Neural progenitor cell (in vitro differentiated cells): ENCODE measurements around the gene KRT2.

Experiments
- EZH2 ChIP-seq: fragments of 200-600 bp; sonication (generic); IDR thresholded peaks from 2 replicates; pipeline ENCODE4 v1.6.1; 2017; ENCODE audit warnings: antibody characterized with exemption, mild to moderate bottlenecking, moderate library complexity
- TF ChIP-seq, protein P1 (sequence below): fragments of 200-600 bp; sonication (generic); IDR thresholded peaks from 2 replicates; pipeline ENCODE4 v1.5.1; 2017; ENCODE audit warnings: antibody characterized with exemption, mild to moderate bottlenecking

DNA sequence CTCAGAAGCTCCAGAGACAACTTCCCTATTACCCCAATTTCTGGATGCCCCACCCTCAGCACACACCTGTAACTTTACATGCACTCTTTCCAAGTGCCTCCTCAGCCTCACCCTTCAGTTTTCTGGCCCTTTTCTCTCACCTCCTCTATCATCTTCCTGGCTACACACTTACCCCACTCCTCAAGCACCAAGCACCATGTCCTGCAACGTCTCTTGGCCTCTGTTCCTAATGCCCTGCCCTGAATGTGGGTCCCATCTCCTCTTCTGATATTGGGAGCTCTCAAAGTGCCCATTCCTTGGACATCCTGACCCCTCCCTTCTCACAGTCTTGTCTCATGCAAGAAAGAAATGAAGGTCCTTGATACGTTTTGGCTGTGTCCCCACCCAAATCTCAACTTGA, 51.9 kb downstream of the KRT2 start:
- TF ChIP-seq, protein P1, sequence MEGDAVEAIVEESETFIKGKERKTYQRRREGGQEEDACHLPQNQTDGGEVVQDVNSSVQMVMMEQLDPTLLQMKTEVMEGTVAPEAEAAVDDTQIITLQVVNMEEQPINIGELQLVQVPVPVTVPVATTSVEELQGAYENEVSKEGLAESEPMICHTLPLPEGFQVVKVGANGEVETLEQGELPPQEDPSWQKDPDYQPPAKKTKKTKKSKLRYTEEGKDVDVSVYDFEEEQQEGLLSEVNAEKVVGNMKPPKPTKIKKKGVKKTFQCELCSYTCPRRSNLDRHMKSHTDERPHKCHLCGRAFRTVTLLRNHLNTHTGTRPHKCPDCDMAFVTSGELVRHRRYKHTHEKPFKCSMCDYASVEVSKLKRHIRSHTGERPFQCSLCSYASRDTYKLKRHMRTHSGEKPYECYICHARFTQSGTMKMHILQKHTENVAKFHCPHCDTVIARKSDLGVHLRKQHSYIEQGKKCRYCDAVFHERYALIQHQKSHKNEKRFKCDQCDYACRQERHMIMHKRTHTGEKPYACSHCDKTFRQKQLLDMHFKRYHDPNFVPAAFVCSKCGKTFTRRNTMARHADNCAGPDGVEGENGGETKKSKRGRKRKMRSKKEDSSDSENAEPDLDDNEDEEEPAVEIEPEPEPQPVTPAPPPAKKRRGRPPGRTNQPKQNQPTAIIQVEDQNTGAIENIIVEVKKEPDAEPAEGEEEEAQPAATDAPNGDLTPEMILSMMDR = no peak
- TF ChIP-seq EZH2 = no peak
